Ramos (cell line): Measurements from ENCODE around the gene C1orf198.

Experiments used
- in situ Hi-C: fragments of 300-500 bp; cut with MboI; formaldehyde crosslinking; loops from one replicate; pipeline ENCODE4 v1.14.3; 2022; ENCODE audit warnings: low sequenced_read_pairs; ENCODE audit not compliant: unreplicated experiment

The C1orf198 gene

GRCh38 chr1:230819976-230820375 is 48.3 kb downstream of the C1orf198 start:
- in situ Hi-C loops, result no loop called here

GRCh38 chr1:230818901-230819300 is 49.4 kb downstream of the C1orf198 start:
- in situ Hi-C loops, result no loop called here

DNA sequence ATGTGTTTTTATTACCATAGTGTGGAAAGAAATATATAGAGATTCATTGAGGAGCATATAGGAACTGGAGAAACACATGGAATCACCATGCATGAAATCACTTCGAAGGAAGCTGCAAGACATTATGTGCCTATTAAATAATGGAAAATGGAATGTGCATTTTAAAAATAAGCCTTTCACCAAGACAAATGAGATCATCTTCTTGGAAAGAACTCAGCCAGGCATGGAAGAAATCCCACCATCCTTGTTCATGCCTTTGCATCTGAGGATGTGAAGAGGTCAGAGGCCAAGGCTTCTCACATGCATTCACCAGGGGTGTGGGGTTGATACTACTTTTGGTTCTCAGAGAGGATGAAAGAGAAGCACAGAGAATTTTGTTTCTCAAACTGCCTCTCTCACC is 50.0 kb downstream of the C1orf198 start:
- in situ Hi-C loops, result no loop called here

DNA sequence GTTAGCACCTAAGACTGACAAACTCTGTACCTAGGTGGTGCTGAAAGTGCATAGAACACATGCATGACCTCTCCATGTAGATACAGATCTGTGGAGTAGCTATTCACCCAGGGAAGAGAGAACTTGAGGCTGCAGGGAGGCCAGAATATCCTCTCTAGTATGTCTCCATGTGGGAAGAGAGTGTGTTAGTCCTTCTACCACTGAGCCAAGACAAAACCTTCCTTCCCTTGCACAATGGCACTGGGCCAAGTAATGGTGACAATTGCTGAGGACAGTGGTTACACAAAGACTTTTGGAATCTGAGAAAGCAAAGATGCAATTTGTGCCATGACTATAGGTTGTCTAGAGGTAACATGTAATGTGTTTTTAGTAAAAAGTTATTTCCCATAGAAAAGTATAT is 52.3 kb downstream of the C1orf198 start:
- in situ Hi-C loops, result no loop called here

DNA sequence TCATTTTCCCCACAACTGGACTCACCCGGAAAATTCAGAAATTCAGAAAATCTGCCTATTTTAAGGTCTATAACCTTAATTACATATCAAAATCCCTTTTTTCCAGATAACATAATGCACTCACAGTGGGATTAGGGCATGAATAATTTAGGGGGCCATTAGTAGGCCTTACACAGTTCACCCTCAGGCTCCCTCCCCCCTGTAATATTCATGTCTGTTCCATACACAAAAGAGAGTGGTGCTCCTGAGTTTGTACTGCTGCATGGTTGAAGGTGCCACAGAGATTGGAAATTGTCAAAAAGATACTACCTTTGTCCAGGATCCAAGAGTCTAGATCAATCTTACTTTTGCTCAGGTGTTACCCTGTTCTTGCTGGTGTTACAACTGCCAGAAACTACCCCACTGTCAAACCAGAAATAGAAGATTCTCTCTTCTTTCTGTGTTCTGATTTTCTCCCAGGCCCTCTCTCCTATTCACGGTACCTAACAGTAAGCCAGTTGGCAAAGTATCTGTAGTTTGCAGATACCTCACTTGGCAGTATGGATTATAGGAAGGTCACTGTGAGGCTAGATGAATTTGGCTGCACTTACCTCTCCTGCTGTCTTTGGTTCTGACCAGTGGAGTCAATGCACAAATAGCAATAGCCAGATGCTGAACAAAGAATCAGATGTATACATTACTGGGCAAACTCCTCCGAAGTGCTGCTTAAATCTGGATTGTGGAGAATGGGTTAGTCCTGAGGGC is 53.2 kb downstream of the C1orf198 start:
- in situ Hi-C loops, result no loop called here

- in situ Hi-C loops, result no loop called here
These were observed 55.8 kb downstream of the C1orf198 start for GRCh38 chr1:230812568-230812967.

- in situ Hi-C loops, result no loop called here
These were observed 58.9 kb downstream of the C1orf198 start for GRCh38 chr1:230809256-230809990.

GRCh38 chr1:230808281-230808872 is 59.9 kb downstream of the C1orf198 start:
- in situ Hi-C loops, result no loop called here

DNA sequence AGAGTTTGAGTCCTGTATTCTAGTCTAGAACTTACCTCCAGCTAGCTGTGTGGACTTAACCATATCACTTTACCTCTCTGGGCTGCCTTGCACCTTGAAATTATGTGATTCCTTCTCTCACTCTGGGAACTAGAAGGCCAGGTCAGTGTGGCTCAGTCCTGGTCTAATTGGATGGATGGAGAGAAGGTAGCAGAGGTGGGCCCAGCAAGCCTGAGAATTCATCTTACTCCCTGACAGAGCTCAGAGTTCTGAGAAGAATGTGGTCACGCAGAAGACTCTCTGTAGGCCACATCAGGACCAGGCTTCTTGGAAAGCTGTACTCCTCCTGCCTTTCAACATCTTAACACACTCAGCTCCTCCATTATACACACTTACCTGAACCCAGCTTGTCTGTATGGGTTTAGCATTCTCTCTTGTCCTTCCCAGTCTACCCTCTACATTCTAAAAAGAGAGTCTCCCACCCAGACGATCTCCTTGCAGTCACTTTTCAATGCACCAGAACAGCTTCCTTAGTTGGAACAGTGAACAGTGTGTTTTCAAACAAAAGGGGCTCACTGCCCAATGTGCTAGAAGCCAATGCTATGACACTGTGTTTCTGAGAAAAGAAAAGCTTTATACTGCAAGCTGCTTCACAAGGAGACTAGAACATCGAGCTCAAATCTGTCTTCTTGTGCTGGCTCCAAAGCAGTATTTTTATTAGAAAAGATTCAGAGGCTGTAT is 60.6 kb downstream of the C1orf198 start:
- in situ Hi-C loops, result no loop called here

DNA sequence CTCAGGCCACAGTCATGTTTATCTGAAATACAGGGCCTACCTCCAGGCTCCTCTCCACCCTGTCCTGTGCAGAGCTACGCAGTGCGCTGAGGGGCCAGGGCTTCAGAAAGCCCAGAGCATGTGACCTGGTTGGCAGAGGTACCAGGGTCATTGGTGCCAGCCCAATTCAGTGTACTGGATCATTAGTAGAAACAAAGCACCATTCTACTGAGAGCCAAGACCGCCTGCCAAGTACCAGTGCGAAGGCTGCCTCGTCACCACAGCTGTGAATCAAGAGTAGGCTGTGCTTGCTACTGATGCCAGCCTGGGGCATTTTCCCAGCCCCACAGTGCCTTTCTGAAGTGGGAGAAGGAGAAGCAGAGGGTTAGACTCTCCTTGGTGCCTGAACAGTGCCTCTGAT is 61.3 kb downstream of the C1orf198 start:
- in situ Hi-C loops, result no loop called here

GRCh38 chr1:230806552-230806951 is 61.8 kb downstream of the C1orf198 start:
- in situ Hi-C loops, result no loop called here

DNA sequence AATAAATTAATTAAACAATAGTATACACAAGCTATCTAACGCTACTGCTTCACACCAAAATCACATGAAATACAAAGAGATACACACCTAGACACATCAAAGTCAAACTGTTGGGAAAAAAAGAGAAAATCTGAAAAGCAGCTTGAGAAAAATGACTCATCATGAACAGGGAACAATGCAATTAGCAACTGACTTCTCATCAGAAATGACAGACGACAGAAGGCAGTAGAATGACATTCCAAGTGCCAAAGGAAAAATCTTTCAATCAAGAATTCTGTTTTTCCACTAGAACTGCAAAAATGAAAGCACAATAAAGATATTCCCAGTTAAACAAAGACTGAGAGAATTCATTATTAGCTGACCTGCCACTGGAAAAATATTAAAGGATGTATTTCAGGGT is 63.9 kb downstream of the C1orf198 start:
- in situ Hi-C loops, result no loop called here

- in situ Hi-C loops, result no loop called here
These were observed 67.2 kb downstream of the C1orf198 start for GRCh38 chr1:230800891-230801840.

GRCh38 chr1:230798491-230798890 is 69.8 kb downstream of the C1orf198 start:
- in situ Hi-C loops, result no loop called here

- in situ Hi-C loops, result no loop called here
These were observed 70.4 kb downstream of the C1orf198 start for GRCh38 chr1:230797942-230798365.

- in situ Hi-C loops, result no loop called here
These were observed 70.9 kb downstream of the C1orf198 start for GRCh38 chr1:230797376-230797920.

DNA sequence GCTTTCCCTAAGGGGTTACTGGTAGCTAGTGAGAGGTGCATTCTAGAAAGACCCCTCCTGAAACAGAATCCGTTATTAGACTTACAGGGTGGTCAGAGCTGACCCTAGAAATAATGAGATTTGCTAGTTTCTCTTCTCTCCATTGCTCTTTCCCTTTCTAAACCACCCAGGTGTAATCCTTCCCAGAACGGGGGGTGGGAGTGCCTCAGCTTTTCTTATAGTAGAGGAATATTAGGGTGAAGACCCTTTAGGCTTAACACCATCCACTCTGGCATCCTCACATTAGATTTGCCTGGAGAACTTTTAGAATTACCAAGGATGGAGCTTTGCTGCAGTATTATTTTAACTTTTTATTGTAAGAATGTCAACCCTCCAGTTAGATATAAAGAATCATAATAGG is 71.7 kb downstream of the C1orf198 start:
- in situ Hi-C loops, result no loop called here

- in situ Hi-C loops, result no loop called here
These were observed 73.3 kb downstream of the C1orf198 start for GRCh38 chr1:230794871-230795605.

- in situ Hi-C loops, result no loop called here
These were observed 73.9 kb downstream of the C1orf198 start for GRCh38 chr1:230794431-230794830.
